HCT116 (cell line): ENCODE data around the gene VPS35. TPM values are rescaled to one million over a fixed set of nuclear protein-coding genes. Genes with fewer than 3 reads are reported as not detected.

Experiments
- ATAC-seq: fragments of 200-7000 bp; cut with Tn5 transposase; 2 replicates; pipeline ENCODE4 v1.9.1; 2020; ENCODE audit warnings: mild to moderate bottlenecking, moderate library complexity
- BruUV-seq: library from RNA; stranded (reverse); fragments of 400-500 nt; replicated peaks from 2 replicates; lab custom pipeline; 2021; lab: Mats Ljungman, UMichigan
- CTCF ChIA-PET: fragments of 300-600 bp; sonication (Branson Sonifier 250); formaldehyde crosslinking; loops from one replicate; lab custom pipeline; 2021; ENCODE audit warnings: antibody characterized with exemption; lab: Charles Lee
- POLR2A ChIA-PET: fragments of 300-600, 350-600 bp; sonication (Branson Sonifier 250); formaldehyde crosslinking; loops from one replicate; lab custom pipeline; 2021; ENCODE audit warnings: antibody characterized with exemption; lab: Charles Lee
- RAD21 ChIA-PET, 2 experiments: fragments of 300-600 bp; sonication (Branson Sonifier 250); formaldehyde crosslinking; loops; one replicate each; lab custom pipeline; 2023; ENCODE audit warnings: low total read pairs in 2 of 2; ENCODE audit not compliant: uncharacterized antibody in 2 of 2, unreplicated experiment in 2 of 2, low non-redundant PET in 1 of 2; lab: Charles Lee
- DNase-seq: peaks from one replicate; pipeline ENCODE4 v3.0.0-alpha.2; 2010; ENCODE audit warnings: low read depth, low spot score
- H2AFZ ChIP-seq: fragments of 200-600 bp; shearing (Covaris generic), sonication (generic); 2 replicates; pipeline ENCODE4 v1.6.1; 2017; ENCODE audit warnings: low read depth, mixed run types, mixed read lengths, antibody characterized with exemption, low read length; ENCODE audit not compliant: poor library complexity, severe bottlenecking
- H3K27ac ChIP-seq: 2 replicates; pipeline ENCODE4 v1.5.1; 2012; ENCODE audit warnings: low read depth, low read length
- H3K27me3 ChIP-seq: fragments of 200-600 bp; sonication (generic); 2 replicates; pipeline ENCODE4 v1.6.1; 2016; ENCODE audit warnings: mixed run types, low read length, mixed read lengths; ENCODE audit not compliant: insufficient read depth
- H3K36me3 ChIP-seq, 2 experiments: fragments of 200-500 bp in 1 of 2; fragments of 200-600 bp in 1 of 2; sonication (Bioruptor generic) in 1 of 2; sonication (generic) in 1 of 2; 2 replicates each; pipeline versions ENCODE4 v1.5.1 to v1.6.1; 2014 to 2016; ENCODE audit warnings: low read length in 2 of 2, inconsistent platforms in 1 of 2, mixed read lengths in 1 of 2, mixed run types in 1 of 2; ENCODE audit not compliant: insufficient read depth in 2 of 2, control insufficient read depth in 1 of 2
- H3K4me1 ChIP-seq, 2 experiments: fragments of 200-600 bp in 1 of 2; sonication (generic) in 1 of 2; 2 replicates each; pipeline versions ENCODE4 v1.5.1 to v1.6.1; 2012 to 2017; ENCODE audit warnings: low read length in 2 of 2, inconsistent platforms in 1 of 2, mild to moderate bottlenecking in 1 of 2, mixed read lengths in 1 of 2, mixed run types in 1 of 2, moderate library complexity in 1 of 2; ENCODE audit not compliant: insufficient read depth in 2 of 2, control insufficient read depth in 1 of 2
- H3K4me2 ChIP-seq: fragments of 200-600 bp; sonication (generic); 2 replicates; pipeline ENCODE4 v1.6.1; 2017; ENCODE audit warnings: mixed run types, low read length, mixed read lengths
- H3K4me3 ChIP-seq, 2 experiments: fragments of 200-600 bp in 1 of 2; sonication (generic) in 1 of 2; replicated peaks in 1 of 2; 2 replicates each; pipeline ENCODE4 v1.5.1; 2011 to 2016; ENCODE audit warnings: low read length in 2 of 2, control low read depth in 1 of 2, low read depth in 1 of 2, mild to moderate bottlenecking in 1 of 2, mixed read lengths in 1 of 2, mixed run types in 1 of 2
- H3K79me2 ChIP-seq: fragments of 200-600 bp; sonication (generic); 2 replicates; pipeline ENCODE4 v1.6.1; 2017; ENCODE audit warnings: mild to moderate bottlenecking, mixed run types, low read length, moderate library complexity, mixed read lengths; ENCODE audit not compliant: insufficient read depth
- H3K9ac ChIP-seq: fragments of 200-600 bp; sonication (generic); 2 replicates; pipeline ENCODE4 v1.6.1; 2016; ENCODE audit warnings: low read length, mixed read lengths
- H3K9me2 ChIP-seq: fragments of 200-600 bp; sonication (generic), shearing (Covaris generic); 2 replicates; pipeline ENCODE4 v1.6.1; 2017; ENCODE audit warnings: mixed run types, mild to moderate bottlenecking, moderate library complexity; ENCODE audit not compliant: insufficient read depth
- H3K9me3 ChIP-seq, 2 experiments: fragments of 200-500 bp in 1 of 2; fragments of 200-600 bp in 1 of 2; sonication (Bioruptor generic) in 1 of 2; sonication (generic) in 1 of 2; 2 replicates each; pipeline ENCODE4 v1.6.1; 2014 to 2017; ENCODE audit warnings: low read length in 2 of 2, mixed read lengths in 2 of 2, inconsistent platforms in 1 of 2, low read depth in 1 of 2, mild to moderate bottlenecking in 1 of 2, mixed run types in 1 of 2, moderate library complexity in 1 of 2; ENCODE audit not compliant: control insufficient read depth in 1 of 2, insufficient read depth in 1 of 2
- H4K20me1 ChIP-seq: fragments of 200-600 bp; sonication (generic), shearing (Covaris generic); 2 replicates; pipeline ENCODE4 v1.6.1; 2017; ENCODE audit warnings: mixed run types, mild to moderate bottlenecking, moderate library complexity; ENCODE audit not compliant: insufficient read depth
- CTCF ChIP-seq, 3 experiments: fragments of 200-600 bp in 1 of 3; sonication (generic) in 1 of 3; IDR thresholded peaks in 2 of 3; conservative IDR thresholded peaks in 1 of 3; 2 replicates each; pipeline ENCODE4 v1.5.1; 2012 to 2017; ENCODE audit warnings: low read depth in 2 of 3, low read length in 2 of 3, antibody characterized with exemption in 1 of 3, borderline replicate concordance in 1 of 3, control low read depth in 1 of 3, mild to moderate bottlenecking in 1 of 3, mixed read lengths in 1 of 3, mixed run types in 1 of 3, moderate library complexity in 1 of 3; ENCODE audit not compliant: insufficient read depth in 1 of 3
- EGR1 ChIP-seq: IDR thresholded peaks from 2 replicates; pipeline ENCODE4 v1.6.1; 2012; ENCODE audit warnings: low read depth
- ELF1 ChIP-seq: IDR thresholded peaks from 2 replicates; pipeline ENCODE4 v1.6.1; 2012; ENCODE audit warnings: low read depth, borderline replicate concordance
- FOSL1 ChIP-seq: IDR thresholded peaks from 2 replicates; pipeline ENCODE4 v1.6.1; 2012; ENCODE audit warnings: low read depth
- JUND ChIP-seq: IDR thresholded peaks from 2 replicates; pipeline ENCODE4 v1.6.1; 2012
- MAX ChIP-seq: IDR thresholded peaks from 2 replicates; pipeline ENCODE4 v1.6.1; 2012
- REST ChIP-seq: IDR thresholded peaks from 2 replicates; pipeline ENCODE4 v1.6.1; 2012; ENCODE audit warnings: low read depth
- TCF7L2 ChIP-seq: IDR thresholded peaks from 2 replicates; pipeline ENCODE4 v1.7.0; 2011; ENCODE audit warnings: borderline replicate concordance, inconsistent platforms; ENCODE audit not compliant: insufficient read depth, insufficient read length; ENCODE audit errors: extremely low read depth
- ZBTB33 ChIP-seq: IDR thresholded peaks from 2 replicates; pipeline ENCODE4 v1.6.1; 2011; ENCODE audit warnings: mild to moderate bottlenecking, low read length, moderate library complexity; ENCODE audit not compliant: insufficient replicate concordance; ENCODE audit errors: extremely low read depth
- ZFX ChIP-seq: fragments of 450-650 bp; IDR thresholded peaks from 2 replicates; pipeline ENCODE4 v1.6.1; 2017
- intact Hi-C: fragments of 100-400 bp; cut with micrococcal nuclease; formaldehyde crosslinking; loops from 2 replicates; pipeline ENCODE4 v1.10.0; 2022
- total RNA-seq: library from RNA; stranded (reverse); gene quantifications from one replicate; pipeline ENCODE4 v1.2.1, GENCODE V29; 2021; ENCODE audit not compliant: unreplicated experiment

The VPS35 gene
- total RNA-seq, 1 experiment from 2014 or later, result 115 TPM

GRCh38 chr16:46714797-46715591 is 26.0 kb upstream of the VPS35 start:
- Histone ChIP-seq H3K4me2 (no peak overlapping the region), H3K4me3 (no peak overlapping the region), H3K9me2 (no peaks in the 10 kb centered on the region), H3K9me3 (no peaks in the 10 kb centered on the region), H3K27ac (no peak overlapping the region), H3K79me2 (no peaks in the 10 kb centered on the region), H3K4me1 (no peaks in the 10 kb centered on the region), H3K9ac (no peak overlapping the region), H3K27me3 (no peaks in the 10 kb centered on the region), H4K20me1 (no peaks in the 10 kb centered on the region), H2AFZ (no peak overlapping the region), H3K36me3 (no peaks in the 10 kb centered on the region)
- TF ChIP-seq MAX (no peak), ELF1 (no peak), ZFX (no peak), EGR1 (no peak)
- ATAC-seq, result no peak
- intact Hi-C loops, result no loop called here
- no TSS peak for BruUV-seq
- no peak for DNase-seq
- POLR2A ChIA-PET, result no interaction called here
- RAD21 ChIA-PET, result no interaction called here
- CTCF ChIA-PET, result no interaction called here

- RAD21 ChIA-PET, result no interaction called here
- H3K9ac ChIP-seq, result no peak overlapping the region
- no peaks in the 10 kb centered on the region for H3K27me3 ChIP-seq
- H3K79me2 ChIP-seq, result no peaks in the 10 kb centered on the region
- DNase-seq (no peak), ATAC-seq (no peak)
- H4K20me1 ChIP-seq, result no peaks in the 10 kb centered on the region
- H3K36me3 ChIP-seq, result no peaks in the 10 kb centered on the region
- no peak overlapping the region for H3K4me2 ChIP-seq
- no peak overlapping the region for H3K4me3 ChIP-seq
- H3K9me2 ChIP-seq, result no peaks in the 10 kb centered on the region
- no peaks in the 10 kb centered on the region for H3K9me3 ChIP-seq
- CTCF ChIA-PET, result no interaction called here
- H2AFZ ChIP-seq, result no peak overlapping the region
- no peaks in the 10 kb centered on the region for H3K4me1 ChIP-seq
- no TSS peak for BruUV-seq
- no peak overlapping the region for H3K27ac ChIP-seq
- POLR2A ChIA-PET, result interaction anchor here (0.7 kb wide), 1 partner anchor 27 kb away, joined by 3 read pairs; no protein-coding TSS in a partner anchor
- intact Hi-C loops, result no loop called here
- TF ChIP-seq FOSL1 (no peak), ZBTB33 (no peak), JUND (no peak), TCF7L2 (no peak), CTCF (IDR thresholded peaks at IDR 0.05 in 2 of 3, conservative IDR thresholded peaks at IDR 0.05 in 1 of 3; ENCODE audit: borderline replicate concordance in 1 of 3, insufficient read depth in 1 of 3, low read depth in 2 of 3, low read length in 2 of 3) (no peak), ELF1 (no peak), MAX (no peak), REST (no peak)
These were observed 24.7 kb upstream of the VPS35 start for GRCh38 chr16:46713634-46714033.
